Measurements from ENCODE around the gene TRIM24.

GRCh38 chr7:138588986-138589385 is 128.9 kb downstream of the TRIM24 start:
- TF ChIP-seq TCF7L2 (IDR thresholded peaks at IDR 0.05; ENCODE audit: low read depth, low read length) (no peak), CTCF (IDR thresholded peaks at IDR 0.05) (no peak)

All from Panc1 (cell line).